Measurements from ENCODE around the gene SLC24A1. TPM values are rescaled to one million over a fixed set of nuclear protein-coding genes. Genes with fewer than 3 reads are reported as not detected.
A peak's percentile ranks its signal among the peaks of the same experiment; 100 is the strongest.
"Not testable (repeated sequence)": the region's sequence is repeated elsewhere in the genome, so short reads cannot be mapped to it uniquely, and the experiment has no call there.

The SLC24A1 gene
- total RNA-seq = 7.1 TPM

DNA sequence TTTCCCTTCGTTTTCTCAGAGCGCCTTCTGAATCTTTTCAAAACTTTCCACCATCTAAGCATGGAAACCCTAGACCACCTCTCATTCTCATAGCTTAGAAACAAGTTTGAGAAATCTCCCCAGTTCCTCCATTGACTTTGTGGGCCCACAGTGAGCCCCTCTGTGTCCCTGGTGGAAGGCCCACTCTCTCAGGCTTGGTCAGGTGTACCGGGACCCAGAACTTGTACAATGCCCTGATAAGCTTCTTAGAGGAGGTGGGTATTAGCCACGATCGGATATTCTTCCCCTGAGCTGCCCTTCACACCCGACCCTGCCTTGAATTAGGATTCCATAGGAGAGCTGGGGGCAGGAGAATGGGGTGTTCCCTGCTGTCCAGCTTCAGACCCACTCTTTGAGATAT lies at the start of gene SLC24A1:
Gene SLC24A1 (plus strand): TSS at position 301 of the 400 bp plus-strand sequence. CDS start 2,143 bp downstream, outside the sequence.
- no peak for ATAC-seq

DNA sequence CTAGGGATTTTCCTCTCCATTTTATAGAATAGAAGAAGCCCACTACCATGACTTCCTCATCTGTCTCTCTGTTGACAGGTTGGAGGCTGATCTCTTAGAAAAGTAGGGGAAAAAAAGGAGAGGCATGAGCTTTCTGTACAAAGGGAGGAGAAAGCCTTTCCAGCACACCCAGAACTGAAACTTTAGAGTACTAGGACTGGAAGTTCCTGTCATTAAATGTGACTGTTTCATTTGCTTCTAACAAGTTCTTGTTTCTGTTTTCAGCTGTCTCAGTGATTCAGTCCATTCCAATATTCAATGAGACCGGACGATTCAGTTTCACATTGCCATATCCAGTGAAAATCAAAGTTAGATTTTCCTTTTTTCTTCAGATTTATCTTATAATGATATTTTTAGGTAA lies 49.8 kb upstream of the SLC24A1 start:
- no peak for ATAC-seq

DNA sequence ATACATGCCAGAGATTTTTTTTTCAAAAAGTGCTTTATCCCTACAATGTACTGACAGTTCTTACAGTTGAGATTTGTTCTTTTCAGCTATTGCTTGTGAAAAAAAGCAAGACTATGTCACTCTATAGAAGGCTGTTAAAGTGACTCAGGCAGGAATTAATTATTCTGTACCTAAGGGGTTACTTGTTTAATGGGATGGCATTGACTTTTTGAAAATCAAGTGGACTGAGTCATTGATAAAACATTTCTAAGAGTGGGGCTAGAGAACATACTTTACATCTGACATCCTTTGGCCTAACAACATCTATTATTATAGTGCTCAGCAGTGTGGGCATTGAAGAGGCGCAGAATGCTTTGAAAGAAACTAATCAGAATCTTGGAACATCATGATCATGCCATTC lies 45.1 kb upstream of the SLC24A1 start:
- no peak for ATAC-seq

DNA sequence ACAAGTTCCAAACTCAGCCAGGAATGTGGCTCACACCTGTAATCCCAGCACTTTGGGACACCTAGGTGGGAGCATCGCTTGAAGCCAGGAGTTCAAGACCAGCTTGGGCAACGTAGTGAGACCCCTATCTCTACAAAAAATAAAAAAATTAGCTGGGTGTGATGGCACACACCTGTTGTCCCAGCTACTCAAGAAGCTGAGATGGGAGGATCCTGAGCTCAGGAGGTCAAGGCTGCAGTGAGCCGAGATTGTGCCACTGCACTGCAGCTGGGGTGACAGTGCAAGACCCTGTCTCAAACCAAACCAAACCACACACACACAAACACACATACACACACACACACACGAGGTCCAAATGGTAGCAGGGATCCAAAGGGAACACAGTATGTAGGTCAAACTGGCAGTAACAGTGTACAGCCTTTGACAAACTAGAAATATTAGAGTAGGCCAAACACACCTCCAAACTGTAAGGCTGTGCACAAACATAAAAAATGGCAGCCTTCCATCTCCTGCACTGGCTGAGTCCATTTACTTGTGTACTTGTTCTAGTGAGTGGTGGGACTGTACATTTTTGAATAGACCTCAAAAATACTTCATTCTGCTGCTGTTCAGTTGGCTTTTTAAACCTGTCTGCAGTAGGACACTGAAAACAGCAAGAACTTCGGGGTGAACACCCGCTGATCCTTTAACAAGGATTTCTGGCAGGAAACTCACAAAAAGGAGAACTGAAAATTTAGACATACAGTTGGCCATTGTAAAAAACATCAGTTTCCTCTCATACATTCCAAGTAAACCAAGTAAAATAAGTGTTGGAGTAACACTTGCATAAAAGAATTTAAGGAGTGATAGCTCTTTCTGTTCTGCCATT lies 44.4 kb upstream of the SLC24A1 start:
- peak; percentile 17 for ATAC-seq

DNA sequence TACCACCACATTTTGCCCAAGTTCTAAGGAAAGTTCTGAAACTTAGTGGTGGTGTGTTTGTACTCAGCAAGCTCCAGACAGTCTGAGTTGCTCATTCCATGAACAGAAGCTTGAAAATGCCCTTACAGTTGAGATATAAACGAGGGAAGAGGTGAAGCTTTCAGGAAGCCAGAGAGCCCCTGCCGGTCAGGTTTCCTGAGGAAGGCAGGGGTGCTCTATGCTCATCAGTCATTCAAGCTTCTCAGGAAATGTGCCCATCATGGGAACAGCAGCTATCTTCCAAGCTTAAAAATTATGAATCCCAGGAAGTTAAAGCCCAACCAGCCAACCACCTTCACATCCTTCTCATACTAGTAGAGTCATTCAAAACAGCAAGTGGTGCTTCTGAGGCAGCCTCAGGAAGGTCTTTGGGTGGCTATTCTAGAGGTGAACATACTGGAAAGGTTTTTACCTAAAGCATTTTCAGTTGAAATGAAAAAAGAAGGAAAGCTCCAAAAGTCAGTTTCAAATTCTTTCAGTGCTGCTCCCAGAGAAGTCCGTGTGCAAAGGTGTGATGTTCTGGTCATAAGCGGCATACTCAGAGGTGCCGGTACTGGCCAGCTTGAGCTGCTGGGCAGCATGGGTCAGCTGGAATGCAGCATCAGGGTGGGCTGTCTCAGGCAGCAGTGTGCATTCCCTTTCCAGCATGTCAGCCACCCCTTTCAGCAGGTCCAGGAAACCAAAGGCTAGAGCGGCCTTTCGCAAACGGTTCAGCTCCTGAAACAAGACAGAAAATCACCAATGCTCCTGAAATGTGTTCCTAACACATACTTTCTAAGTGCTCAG lies 42.6 kb upstream of the SLC24A1 start:
- no peak for ATAC-seq

DNA sequence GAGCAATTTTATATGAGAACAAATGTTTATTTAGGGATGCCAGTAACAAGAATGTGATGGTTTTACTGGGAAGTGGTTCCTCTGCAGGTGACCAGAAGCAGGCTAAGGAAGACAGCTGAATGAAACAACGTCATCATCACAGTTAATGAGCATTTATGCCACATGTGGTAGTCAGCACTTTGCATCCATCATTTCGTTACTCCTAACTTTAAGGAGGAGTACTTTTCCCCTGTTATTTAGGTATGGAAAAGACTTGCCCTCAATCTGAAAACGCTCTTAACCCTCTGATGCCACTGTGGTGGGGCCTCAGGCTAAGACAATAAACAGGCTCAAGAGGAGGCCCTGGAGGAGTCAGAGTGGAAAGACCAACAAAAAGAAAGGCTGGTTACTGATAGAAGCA lies 42.0 kb upstream of the SLC24A1 start:
- ATAC-seq = no peak

DNA sequence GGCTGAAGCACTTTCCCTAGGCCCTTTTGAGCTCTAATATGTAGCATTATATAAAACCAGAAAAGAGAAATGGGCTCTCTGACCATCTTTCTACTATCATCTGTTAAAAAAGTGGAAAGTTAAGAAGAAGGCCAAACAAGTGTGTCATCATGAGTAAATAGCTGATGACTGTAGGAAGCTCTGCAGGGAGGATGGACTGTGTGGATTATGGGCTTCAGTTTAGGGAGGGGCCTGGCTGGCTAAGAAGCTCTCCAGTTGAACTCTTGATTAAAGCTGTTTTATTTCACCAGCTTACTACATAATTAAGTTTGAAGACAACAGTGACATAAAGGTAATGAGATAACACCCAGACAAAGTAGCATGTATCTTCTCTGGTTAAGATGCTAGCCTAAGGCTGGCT lies 41.5 kb upstream of the SLC24A1 start:
- peak; percentile 76 for ATAC-seq

DNA sequence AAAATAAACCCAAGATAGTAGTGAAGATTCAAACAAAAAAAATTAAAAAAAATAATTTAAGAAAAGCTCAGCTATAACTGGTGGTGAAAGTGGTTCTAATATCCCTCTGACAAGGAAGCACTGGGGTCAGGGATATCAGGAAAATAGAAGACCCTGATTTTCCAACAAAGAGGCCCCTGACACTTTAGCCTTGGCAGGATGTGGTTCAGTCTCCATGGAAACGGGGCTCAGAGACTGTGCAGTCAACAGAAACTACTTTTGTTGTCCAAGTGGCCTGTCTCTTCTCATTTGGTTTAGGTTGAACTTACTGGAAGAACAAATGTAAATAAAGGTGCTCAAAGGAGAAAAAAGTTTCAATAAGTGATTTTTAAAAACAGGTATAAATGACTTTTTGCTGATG lies 38.0 kb upstream of the SLC24A1 start:
- ATAC-seq = no peak

DNA sequence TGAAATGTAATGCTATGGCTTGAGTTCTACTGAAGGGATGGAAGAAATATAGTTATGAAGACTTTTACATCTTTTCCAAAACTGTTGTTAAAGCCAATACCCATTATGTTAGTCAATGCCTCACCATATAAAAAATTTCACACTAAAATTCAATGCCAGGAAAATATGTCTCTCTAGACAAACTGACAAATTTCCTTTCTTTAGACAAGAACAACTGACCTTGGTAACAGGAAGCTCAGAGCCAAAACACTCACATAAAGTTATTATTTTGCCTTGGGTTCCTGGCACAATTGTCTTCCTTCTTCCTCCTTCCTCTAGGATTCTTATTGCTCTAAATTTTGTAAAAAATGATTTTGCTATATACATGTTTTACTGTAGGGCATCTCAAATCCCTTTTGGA lies 37.5 kb upstream of the SLC24A1 start:
- no peak for ATAC-seq

DNA sequence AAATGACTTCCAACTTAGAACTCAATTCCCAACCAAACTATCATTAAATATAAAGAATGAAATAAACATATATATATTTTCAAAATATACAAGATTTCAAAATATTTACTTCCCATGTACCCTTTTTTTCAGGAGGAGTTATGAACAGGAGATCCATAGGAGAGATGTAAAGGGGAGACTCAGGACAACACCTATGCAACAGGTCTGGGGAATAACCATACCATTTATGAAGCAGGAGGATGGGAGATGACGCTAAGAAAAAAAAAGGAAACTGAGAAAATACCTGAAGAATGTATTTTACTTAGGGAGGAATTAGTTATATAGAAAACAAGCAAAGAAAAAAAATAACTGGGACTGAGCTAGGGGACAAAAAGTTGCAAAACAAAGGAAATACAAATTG lies 34.6 kb upstream of the SLC24A1 start:
- no peak for ATAC-seq

DNA sequence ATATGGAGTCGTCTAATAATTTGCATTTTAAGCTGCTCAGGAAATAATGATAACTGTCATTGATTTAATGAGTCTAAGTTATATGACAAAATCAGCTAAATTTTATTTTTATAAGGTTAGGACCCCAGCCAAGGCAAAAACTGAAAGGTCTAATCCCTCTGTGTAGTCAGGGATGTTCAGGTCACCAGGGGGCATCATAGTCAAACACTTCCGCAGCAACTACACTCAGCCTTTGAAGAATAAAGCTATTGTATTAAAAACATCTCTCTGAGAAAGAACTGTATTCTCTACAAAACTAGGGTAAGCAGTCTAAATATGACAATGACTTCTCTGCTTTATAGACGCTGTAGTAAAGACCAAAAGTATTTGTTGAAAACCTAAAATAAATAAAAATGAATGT lies 25.8 kb upstream of the SLC24A1 start:
- ATAC-seq = no peak

DNA sequence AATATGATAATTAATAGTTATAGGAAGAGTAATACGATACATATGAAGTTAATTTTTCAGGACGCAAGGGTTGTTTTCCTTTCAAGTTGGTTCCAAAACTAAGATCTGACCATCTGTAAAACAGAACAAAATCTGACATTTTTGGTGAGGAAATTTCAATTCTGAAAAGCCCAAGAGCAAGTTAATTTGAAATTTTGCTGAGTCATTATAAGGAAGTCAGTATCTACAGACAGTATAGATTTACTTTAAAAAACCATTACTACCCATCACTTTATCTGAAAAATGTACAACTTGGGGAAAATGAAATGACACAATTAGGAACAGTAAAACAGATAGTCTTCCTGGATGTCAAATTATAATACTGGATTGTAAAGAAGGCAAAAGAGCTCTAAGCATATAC lies 23.3 kb upstream of the SLC24A1 start:
- no peak for ATAC-seq

DNA sequence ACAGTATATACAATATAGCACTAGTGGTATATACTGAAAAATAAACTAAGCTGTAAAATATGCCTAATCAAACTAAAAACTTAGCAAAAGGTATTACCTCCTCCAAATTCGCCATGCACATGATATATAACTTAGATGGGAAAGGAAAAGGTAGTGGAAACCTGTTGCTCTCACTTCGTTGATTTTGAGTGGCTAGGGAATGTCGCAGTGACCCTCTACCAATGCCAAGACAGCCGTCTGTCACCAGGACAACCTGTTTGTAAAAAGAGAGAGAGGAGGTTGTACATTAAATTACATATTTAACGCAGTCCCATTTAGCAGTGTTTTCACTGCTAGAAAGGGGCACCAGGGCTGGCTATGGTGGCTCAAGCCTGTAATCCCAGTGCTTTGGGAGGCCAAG lies 22.1 kb upstream of the SLC24A1 start:
- ATAC-seq = no peak

DNA sequence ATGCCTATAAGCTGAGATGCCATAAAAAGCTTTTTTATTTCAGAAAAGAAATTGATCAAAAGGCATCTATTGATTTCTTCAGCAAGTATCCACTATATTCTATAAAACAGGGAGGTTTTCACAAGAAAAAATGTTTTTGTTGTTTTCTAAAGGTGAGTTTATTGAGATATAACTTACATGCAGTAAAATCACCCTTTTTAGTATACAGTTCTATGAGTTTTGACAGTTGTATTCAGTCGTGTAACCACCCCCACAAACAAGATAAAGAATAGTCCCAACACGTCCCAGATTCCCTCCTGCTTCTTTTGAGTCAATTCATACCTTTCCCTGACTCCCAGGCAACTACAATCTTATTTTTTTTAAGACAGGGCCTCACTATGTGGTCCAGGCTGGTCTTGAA lies 18.6 kb upstream of the SLC24A1 start:
- no peak for ATAC-seq

DNA sequence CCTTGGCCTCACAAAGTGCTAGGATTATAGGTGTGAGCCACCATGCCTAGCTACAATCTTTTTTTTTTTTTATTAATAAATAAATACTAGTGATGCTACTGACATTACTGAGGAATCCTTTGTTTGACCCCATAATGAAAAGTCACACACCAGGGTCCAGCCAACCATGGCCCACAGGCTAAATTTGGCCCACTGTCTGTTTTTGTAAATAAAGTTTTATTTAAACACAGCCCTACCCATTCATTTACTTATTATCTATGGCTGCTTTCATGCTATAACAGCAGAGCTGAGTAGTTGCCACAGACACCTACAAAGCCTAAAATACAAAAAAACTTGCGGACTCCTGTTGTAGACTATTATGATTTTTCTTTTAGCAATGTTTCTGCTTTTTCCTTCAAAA lies 18.2 kb upstream of the SLC24A1 start:
- no peak for ATAC-seq

DNA sequence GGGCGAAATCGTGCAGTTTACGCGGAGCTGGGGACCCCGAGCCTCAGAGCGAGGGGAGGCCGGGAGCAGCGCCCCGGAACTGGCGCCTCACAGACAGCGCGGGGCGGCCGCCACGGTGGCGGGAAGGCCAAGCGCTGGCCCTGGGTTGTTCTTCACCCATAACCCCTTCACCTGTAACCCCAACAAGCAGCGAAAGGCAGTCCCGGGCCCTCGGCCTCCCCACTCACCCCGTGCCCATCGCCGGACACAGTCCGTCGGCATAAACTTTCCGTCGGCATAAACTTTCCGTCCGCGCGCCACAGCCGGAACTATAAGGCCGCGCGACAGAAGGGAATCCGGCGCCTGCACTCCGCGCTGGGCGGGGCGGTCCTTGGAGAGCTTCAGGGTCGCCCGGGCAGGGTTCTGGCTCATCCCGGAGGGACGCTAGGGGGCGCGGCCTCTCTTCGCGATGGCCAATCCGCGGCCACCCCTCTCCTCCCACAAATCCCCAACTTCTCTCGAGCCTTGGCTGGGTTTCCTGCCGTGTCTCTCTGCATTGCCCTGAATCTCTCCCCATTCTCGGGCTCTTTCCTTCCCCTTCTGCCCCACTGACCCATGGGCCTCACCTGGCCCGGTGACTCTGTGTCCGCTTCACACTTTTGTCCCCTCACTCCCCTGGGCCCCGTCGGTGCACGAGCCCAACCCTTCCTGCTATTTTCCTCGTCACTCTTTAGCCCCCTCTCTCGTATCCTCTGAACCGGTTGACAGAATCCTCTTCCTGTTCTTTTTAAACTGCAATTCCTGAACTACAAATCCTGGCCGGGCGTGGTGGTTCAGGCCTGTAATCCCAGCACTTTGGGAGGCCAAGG lies 10.6 kb upstream of the SLC24A1 start, which contains the start of gene INTS14:
Gene INTS14 (minus strand): TSS at position 261 of the 848 bp plus-strand sequence. CDS start 3,751 bp downstream, outside the sequence.
- peak; percentile 99 for ATAC-seq

DNA sequence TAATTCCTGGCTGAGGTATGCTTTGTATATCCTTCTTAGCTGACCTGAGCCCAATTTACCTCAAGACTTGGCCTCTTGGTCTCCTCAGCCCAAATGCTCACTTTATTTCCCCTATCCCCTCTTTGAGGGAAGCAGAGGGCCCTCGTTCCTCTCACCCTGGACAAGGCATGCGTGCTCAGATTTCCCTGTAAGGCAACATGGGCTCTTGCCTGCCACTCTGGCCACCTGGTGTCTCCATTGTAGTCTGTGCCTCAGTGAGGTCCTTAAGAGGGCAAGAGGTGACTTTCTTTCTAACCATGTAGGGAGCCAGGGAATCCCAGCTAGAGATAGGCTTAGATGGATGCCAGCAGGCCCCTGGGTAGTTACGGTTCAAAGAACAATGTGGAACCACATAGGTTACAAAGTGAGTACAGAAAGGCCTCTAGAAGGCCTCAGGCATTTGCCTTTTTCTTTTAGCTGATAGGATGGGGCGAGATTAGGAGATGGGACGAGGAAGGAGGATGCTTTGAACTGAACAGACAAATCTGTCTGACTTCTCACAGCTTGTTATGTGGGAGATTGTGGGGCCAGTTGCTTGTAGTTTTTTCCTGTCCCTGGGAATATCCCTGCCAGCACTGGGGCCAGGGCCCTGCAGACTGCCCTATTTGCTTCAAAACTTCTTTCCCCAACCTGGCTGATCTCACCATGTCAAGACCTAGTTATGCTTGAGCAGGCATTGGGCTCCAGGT lies 9.7 kb upstream of the SLC24A1 start:
- ATAC-seq = no peak

DNA sequence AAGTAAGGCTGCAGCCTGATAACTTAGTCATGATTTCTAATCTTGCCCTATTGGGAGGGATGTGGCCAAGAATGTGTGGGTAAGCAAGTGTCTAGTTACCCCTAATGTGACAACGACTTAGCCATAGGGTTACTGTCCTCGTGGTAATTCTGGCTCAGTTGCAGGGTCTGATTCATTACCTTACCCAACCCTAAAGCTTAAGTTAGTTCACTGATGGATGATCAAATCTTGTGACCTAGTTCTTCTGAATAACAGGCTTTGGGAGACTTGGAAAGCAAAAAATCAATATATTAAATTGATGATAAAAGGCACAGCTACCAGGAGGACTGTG lies 9.2 kb upstream of the SLC24A1 start:
- no peak for ATAC-seq

DNA sequence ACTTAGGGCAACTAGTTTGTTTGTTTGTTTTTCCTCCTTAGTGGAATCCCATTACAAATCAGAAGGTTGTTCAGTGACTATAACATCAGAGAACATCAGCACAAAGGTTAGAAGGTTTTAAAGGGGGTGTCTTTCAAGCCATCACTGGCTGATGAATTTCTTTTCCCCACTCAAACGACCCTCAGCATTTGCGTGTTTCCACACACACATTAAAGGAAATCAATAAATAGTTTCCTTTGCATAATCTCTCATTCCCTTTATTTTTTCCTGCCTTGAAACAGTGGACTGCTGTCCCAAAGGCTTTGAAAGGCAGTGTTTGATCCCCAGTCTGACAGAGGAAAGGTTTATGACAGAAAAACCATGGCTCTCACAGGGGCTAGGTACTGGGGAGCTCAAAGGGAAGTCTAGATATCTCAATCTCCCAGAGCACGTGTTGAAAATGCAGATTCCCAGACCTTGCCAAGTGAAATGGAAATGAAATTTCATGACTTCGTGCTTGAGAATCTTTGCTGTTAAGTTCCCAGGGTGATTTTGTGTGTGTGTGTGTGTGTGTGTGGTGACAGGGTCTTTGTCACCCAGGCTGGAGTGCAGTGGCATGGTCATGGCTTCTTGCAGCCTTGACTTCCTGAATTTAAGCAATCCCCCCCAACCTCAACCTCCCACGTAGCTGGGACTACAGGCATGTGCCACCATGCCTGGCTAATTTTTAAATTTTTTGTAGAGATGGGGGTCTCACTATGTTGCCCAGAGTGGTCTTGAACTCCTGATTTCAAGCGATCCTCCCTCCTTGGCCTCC lies 8.6 kb upstream of the SLC24A1 start:
- ATAC-seq = no peak

DNA sequence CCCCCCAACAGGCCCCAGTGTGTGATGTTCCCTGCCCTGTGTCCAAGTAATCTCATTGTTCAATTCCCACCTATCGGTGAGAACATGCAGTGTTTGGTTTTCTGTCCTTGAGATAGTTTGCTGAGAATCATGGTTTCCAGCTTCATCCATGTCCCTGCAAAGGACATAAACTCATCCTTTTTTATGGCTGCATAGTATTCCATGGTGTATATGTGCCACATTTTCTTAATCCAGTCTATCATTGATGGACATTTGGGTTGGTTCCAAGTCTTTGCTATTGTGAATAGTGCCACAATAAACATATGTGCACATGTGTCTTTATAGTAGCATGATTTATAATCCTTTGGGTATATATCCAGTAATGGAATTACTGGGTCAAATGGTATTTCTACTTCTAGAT lies 5.9 kb upstream of the SLC24A1 start:
- ATAC-seq = not testable (repeated sequence)

DNA sequence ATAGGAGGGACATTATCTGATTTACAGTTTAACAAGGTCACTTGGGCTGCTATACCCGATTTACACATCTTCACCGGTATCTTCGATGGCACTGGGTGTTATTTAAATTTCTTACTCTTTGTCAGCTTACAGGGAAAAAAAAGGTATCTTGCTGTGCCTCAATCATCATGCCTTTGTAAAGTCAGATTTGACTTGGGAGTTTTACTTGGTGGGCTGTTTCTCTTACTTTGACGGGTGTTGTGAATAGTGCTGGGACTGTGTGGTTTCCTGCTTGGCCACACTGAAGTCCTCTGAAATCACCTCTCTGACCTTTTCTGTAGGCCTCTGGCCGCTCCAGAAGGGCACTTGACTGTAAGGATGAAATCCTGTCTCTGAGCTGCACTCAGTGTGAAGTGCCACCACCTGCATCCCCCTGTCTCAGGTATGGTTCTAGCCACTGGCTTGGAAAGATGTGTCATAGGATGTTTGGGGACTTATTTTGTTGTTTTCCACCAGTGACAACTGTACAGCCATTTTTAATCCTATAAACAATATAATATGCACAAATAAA lies 3.1 kb upstream of the SLC24A1 start:
- ATAC-seq = no peak
